Measurements from ENCODE around the gene QTRT2.

DNA sequence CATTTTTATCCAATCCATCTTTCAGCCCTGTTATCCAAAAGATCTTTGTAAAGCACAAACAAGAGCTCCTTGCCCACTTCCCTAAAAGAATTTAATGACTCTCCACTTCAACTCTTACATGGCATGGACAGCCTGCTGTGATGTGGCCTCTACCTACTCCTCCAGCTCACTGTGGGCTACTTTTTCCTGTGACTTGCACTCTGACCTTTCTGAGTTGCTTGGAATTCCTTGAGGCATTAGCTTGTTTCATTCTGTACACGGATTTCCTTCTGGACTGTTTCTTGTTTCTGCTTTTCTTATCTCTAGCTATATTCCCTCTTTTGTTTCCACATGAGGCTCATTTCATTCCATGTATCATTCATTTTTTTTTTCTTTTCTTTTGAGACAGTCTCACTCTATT lies 15.2 kb downstream of the QTRT2 start:
- TF ChIP-seq, protein P1, sequence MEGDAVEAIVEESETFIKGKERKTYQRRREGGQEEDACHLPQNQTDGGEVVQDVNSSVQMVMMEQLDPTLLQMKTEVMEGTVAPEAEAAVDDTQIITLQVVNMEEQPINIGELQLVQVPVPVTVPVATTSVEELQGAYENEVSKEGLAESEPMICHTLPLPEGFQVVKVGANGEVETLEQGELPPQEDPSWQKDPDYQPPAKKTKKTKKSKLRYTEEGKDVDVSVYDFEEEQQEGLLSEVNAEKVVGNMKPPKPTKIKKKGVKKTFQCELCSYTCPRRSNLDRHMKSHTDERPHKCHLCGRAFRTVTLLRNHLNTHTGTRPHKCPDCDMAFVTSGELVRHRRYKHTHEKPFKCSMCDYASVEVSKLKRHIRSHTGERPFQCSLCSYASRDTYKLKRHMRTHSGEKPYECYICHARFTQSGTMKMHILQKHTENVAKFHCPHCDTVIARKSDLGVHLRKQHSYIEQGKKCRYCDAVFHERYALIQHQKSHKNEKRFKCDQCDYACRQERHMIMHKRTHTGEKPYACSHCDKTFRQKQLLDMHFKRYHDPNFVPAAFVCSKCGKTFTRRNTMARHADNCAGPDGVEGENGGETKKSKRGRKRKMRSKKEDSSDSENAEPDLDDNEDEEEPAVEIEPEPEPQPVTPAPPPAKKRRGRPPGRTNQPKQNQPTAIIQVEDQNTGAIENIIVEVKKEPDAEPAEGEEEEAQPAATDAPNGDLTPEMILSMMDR (IDR thresholded peaks at IDR 0.05 in 2 of 3, conservative IDR thresholded peaks at IDR 0.05 in 1 of 3; ENCODE audit: borderline replicate concordance in 1 of 3, insufficient read depth in 1 of 3, low read depth in 2 of 3, low read length in 2 of 3), result no peak
- no peak for TF ChIP-seq TCF7L2 (IDR thresholded peaks at IDR 0.05; ENCODE audit: borderline replicate concordance, extremely low read depth, insufficient read depth, insufficient read length)
- no peak for TF ChIP-seq POLR2AphosphoS5 (IDR thresholded peaks at IDR 0.05; ENCODE audit: low read depth, low read length)
- TF ChIP-seq EZH2 (IDR thresholded peaks at IDR 0.05), result no peak
- TF ChIP-seq YY1 (IDR thresholded peaks at IDR 0.05; ENCODE audit: extremely low read depth, insufficient replicate concordance, low read depth, low read length), result no peak
- TF ChIP-seq, protein P2, sequence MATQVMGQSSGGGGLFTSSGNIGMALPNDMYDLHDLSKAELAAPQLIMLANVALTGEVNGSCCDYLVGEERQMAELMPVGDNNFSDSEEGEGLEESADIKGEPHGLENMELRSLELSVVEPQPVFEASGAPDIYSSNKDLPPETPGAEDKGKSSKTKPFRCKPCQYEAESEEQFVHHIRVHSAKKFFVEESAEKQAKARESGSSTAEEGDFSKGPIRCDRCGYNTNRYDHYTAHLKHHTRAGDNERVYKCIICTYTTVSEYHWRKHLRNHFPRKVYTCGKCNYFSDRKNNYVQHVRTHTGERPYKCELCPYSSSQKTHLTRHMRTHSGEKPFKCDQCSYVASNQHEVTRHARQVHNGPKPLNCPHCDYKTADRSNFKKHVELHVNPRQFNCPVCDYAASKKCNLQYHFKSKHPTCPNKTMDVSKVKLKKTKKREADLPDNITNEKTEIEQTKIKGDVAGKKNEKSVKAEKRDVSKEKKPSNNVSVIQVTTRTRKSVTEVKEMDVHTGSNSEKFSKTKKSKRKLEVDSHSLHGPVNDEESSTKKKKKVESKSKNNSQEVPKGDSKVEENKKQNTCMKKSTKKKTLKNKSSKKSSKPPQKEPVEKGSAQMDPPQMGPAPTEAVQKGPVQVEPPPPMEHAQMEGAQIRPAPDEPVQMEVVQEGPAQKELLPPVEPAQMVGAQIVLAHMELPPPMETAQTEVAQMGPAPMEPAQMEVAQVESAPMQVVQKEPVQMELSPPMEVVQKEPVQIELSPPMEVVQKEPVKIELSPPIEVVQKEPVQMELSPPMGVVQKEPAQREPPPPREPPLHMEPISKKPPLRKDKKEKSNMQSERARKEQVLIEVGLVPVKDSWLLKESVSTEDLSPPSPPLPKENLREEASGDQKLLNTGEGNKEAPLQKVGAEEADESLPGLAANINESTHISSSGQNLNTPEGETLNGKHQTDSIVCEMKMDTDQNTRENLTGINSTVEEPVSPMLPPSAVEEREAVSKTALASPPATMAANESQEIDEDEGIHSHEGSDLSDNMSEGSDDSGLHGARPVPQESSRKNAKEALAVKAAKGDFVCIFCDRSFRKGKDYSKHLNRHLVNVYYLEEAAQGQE (IDR thresholded peaks at IDR 0.05; ENCODE audit: low read depth), result no peak
- TF ChIP-seq POLR2A (IDR thresholded peaks at IDR 0.05; ENCODE audit: borderline replicate concordance, extremely low read depth, insufficient read depth, insufficient read length), result no peak
- TF ChIP-seq, protein P3, sequence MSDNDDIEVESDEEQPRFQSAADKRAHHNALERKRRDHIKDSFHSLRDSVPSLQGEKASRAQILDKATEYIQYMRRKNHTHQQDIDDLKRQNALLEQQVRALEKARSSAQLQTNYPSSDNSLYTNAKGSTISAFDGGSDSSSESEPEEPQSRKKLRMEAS (IDR thresholded peaks at IDR 0.05), result no peak
- TF ChIP-seq, protein P4, sequence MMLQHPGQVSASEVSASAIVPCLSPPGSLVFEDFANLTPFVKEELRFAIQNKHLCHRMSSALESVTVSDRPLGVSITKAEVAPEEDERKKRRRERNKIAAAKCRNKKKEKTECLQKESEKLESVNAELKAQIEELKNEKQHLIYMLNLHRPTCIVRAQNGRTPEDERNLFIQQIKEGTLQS (IDR thresholded peaks at IDR 0.05), result no peak
- TF ChIP-seq CEBPB (IDR thresholded peaks at IDR 0.05; ENCODE audit: low read depth), result no peak
- no peak for TF ChIP-seq ZNF274 (IDR thresholded peaks at IDR 0.05; ENCODE audit: low read depth, low read length)
- TF ChIP-seq, protein P5, sequence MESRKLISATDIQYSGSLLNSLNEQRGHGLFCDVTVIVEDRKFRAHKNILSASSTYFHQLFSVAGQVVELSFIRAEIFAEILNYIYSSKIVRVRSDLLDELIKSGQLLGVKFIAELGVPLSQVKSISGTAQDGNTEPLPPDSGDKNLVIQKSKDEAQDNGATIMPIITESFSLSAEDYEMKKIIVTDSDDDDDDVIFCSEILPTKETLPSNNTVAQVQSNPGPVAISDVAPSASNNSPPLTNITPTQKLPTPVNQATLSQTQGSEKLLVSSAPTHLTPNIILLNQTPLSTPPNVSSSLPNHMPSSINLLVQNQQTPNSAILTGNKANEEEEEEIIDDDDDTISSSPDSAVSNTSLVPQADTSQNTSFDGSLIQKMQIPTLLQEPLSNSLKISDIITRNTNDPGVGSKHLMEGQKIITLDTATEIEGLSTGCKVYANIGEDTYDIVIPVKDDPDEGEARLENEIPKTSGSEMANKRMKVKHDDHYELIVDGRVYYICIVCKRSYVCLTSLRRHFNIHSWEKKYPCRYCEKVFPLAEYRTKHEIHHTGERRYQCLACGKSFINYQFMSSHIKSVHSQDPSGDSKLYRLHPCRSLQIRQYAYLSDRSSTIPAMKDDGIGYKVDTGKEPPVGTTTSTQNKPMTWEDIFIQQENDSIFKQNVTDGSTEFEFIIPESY (IDR thresholded peaks at IDR 0.05; ENCODE audit: extremely low read depth, insufficient replicate concordance, low read length), result no peak
- TF ChIP-seq RAD21 (IDR thresholded peaks at IDR 0.05; ENCODE audit: low read depth), result no peak
